Measurements from ENCODE around the gene CHST2. TPM values are rescaled to one million over a fixed set of nuclear protein-coding genes. Genes with fewer than 3 reads are reported as not detected.
"Not testable (repeated sequence)": the region's sequence is repeated elsewhere in the genome, so short reads cannot be mapped to it uniquely, and the experiment has no call there.

The CHST2 gene
- total RNA-seq, 4 donors from 2014 or later: 2.8 to 20.6 (median 7.9) TPM

DNA sequence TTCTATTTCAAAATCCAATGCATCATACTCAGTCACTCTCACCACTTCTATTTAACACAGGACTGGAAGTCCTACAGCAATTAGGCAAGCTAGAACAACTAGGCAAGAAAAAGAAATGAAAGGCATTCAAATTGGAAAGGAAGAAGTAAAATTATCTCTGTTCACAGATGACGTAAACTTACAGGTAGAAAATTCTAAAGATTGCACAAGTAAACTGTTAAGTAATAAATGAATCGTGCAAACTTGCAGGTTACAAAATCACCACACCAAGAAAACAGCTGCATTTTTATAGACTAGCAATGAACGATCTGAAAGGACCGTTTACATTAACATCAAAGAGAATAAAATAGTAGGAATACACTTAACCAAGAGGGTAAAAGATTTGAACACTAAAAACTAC lies 36.2 kb downstream of the CHST2 start:
- Histone ChIP-seq H3K9me3 (no peaks in the 10 kb centered on the region), H3K27ac (no peak overlapping the region), H3K27me3 (no peaks in the 10 kb centered on the region), H3K4me3 (no peak overlapping the region), H3K36me3 (no peaks in the 10 kb centered on the region), H3K4me1 (no peaks in the 10 kb centered on the region)
- TF ChIP-seq CTCF (IDR thresholded peaks at IDR 0.05) (no peak), POLR2A (IDR thresholded peaks at IDR 0.05) (no peak)
- DNase-seq: no peak

DNA sequence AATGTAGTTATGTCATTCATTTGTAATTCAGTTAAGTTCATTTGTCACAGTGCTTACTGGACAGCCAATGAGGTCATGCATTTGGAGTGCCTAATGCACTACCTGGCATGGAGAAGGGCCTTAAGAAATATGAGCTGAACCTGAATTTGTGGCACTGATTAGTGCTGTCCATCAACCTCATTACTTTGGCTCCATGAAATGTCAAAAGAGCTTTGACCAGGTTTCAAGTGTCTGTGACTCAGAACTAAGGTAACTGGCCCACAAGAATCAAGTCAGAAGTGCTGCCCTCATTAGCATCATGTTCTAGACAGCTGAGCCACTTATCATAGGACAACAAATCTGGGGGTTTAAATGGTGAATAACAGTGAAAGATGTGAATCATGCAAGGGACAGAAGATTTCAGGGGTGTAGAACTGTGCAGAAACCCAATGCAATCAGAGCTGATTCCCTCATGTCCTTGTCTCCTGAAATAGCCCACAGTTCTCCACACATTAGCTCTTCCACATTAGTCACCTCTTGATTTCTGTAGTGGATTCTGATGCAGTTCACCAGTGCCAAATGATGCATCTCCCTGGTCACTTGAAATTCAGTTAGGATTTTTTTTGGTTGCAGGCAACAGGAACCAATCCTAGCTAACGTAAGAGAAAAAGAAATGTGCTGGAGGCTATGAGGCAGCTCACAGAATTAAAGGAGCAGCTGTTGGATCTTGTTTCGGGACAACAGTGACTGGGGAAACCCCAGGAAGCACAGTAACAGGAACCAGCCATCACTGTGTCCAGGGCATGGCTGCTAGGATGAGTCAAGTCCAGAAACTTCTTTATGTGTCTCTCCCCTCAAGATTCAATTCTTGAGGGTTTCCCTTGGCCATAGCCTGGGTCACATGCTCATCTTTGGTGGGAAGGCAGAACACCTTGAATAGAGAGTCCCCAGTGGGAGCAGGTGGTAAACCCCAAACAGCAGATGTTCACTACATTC lies 38.7 kb downstream of the CHST2 start:
- Histone ChIP-seq H3K9me3 (no peaks in the 10 kb centered on the region), H3K4me3 (no peak overlapping the region), H3K36me3 (no peaks in the 10 kb centered on the region), H3K27me3 (no peaks in the 10 kb centered on the region), H3K27ac (no peak overlapping the region), H3K4me1 (no peaks in the 10 kb centered on the region)
- no peak for DNase-seq
- TF ChIP-seq CTCF (IDR thresholded peaks at IDR 0.05): no peak
- TF ChIP-seq POLR2A (IDR thresholded peaks at IDR 0.05): no peak

- H3K4me3 ChIP-seq: no peak overlapping the region
- no peaks in the 10 kb centered on the region for H3K36me3 ChIP-seq
- H3K9me3 ChIP-seq: no peaks in the 10 kb centered on the region
- H3K27me3 ChIP-seq: no peaks in the 10 kb centered on the region
- TF ChIP-seq CTCF (IDR thresholded peaks at IDR 0.05) (no peak), POLR2A (IDR thresholded peaks at IDR 0.05) (no peak)
- no peak overlapping the region for H3K27ac ChIP-seq
- no peak for DNase-seq
- H3K4me1 ChIP-seq: no peaks in the 10 kb centered on the region
Measured at GRCh38 chr3:143160437-143160836, 40.9 kb downstream of the CHST2 start.

DNA sequence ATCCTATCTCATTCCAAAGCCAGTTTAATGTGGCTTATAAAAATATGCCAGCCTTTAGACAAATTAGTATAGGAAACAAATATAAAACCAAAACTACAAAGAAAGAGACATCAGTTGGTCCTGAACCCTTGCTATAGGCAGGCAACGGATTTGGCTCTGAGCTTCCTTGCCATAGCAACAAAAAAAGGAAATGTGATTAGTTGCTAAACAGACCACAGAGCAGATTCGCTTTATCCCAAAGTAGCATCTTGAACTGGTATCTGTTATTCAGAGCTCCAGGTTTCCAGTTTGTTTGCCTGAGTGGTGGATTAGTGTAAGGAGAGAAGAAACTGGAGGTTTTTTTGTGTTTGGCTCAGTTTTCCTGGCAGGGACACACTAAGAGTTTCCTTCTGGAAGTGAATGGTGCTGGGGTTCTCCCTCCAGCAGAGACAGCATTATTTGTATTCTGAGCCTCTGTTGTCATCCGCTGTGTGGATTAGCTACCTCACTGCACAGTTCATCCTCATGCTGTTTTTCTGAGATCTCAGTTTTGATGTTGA lies 44.1 kb downstream of the CHST2 start:
- Histone ChIP-seq H3K36me3 (no peaks in the 10 kb centered on the region), H3K4me3 (no peak overlapping the region), H3K9me3 (no peaks in the 10 kb centered on the region), H3K27me3 (no peaks in the 10 kb centered on the region), H3K27ac (no peak overlapping the region), H3K4me1 (no peaks in the 10 kb centered on the region)
- TF ChIP-seq CTCF (IDR thresholded peaks at IDR 0.05) (no peak), POLR2A (IDR thresholded peaks at IDR 0.05) (no peak)
- DNase-seq: no peak

- Histone ChIP-seq H3K27ac (no peak overlapping the region), H3K4me3 (no peak overlapping the region), H3K9me3 (no peaks in the 10 kb centered on the region), H3K27me3 (no peaks in the 10 kb centered on the region), H3K4me1 (peaks cover 0 to under 1% (median 0%) of the 10 kb centered on the region in 4 donors), H3K36me3 (no peaks in the 10 kb centered on the region)
- DNase-seq: no peak
- TF ChIP-seq POLR2A (IDR thresholded peaks at IDR 0.05) (no peak), CTCF (IDR thresholded peaks at IDR 0.05) (no peak)
Measured at GRCh38 chr3:143165211-143165610, 45.6 kb downstream of the CHST2 start.

- H3K27ac ChIP-seq, H3K36me3 ChIP-seq, H3K4me1 ChIP-seq, H3K27me3 ChIP-seq, H3K9me3 ChIP-seq, H3K4me3 ChIP-seq, DNase-seq: not testable (repeated sequence)
Measured at GRCh38 chr3:143165612-143166285, 46.2 kb downstream of the CHST2 start.
